ENCODE results near the gene FAT1.
"Not testable (repeated sequence)": the region's sequence is repeated elsewhere in the genome, so short reads cannot be mapped to it uniquely, and the experiment has no call there.

Gene FAT1

GRCh38 chr4:186758929-186759682 is 35.5 kb upstream of the FAT1 start:
- no peak for TF ChIP-seq CTCF (IDR thresholded peaks at IDR 0.05; ENCODE audit: extremely low read depth, missing control alignments)
- no peak for DNase-seq (ENCODE audit: low spot score)

GRCh38 chr4:186757696-186758355 is 34.2 kb upstream of the FAT1 start:
- no peak for DNase-seq (ENCODE audit: low spot score)
- no peak for TF ChIP-seq CTCF (IDR thresholded peaks at IDR 0.05; ENCODE audit: extremely low read depth, missing control alignments)

GRCh38 chr4:186756550-186756949 is 32.9 kb upstream of the FAT1 start:
- DNase-seq (ENCODE audit: low spot score), result not testable (repeated sequence)

- TF ChIP-seq CTCF (IDR thresholded peaks at IDR 0.05; ENCODE audit: extremely low read depth, missing control alignments), result no peak
- DNase-seq (ENCODE audit: low spot score), result no peak
These were observed 32.2 kb upstream of the FAT1 start for GRCh38 chr4:186755550-186756519.

GRCh38 chr4:186754976-186755375 is 31.3 kb upstream of the FAT1 start:
- no peak for TF ChIP-seq CTCF (IDR thresholded peaks at IDR 0.05; ENCODE audit: extremely low read depth, missing control alignments)
- DNase-seq (ENCODE audit: low spot score), result no peak

- TF ChIP-seq CTCF (IDR thresholded peaks at IDR 0.05; ENCODE audit: extremely low read depth, missing control alignments), result no peak
- no peak for DNase-seq (ENCODE audit: low spot score)
These were observed 28.7 kb upstream of the FAT1 start for GRCh38 chr4:186752325-186752724.

GRCh38 chr4:186749611-186750281 is 26.1 kb upstream of the FAT1 start:
- no peak for DNase-seq (ENCODE audit: low spot score)
- no peak for TF ChIP-seq CTCF (IDR thresholded peaks at IDR 0.05; ENCODE audit: extremely low read depth, missing control alignments)
